ENCODE measurements around the gene NFIA. TPM values are rescaled to one million over a fixed set of nuclear protein-coding genes. Genes with fewer than 3 reads are reported as not detected.

The NFIA gene
- total and polyA plus RNA-seq, 9 of the 15 experiments (the other 6 are each of a cell fraction or from before 2014, with no cell fraction given) = 5.3 to 24.9 (median 9.8) TPM

- peaks cover 39% of the 10 kb centered on the region for H3K79me2 ChIP-seq (ENCODE audit: control insufficient read depth, insufficient read depth, low read length)
- H3K27me3 ChIP-seq (ENCODE audit: control insufficient read depth in 2 of 2, insufficient read depth in 2 of 2, low read length in 2 of 2) = no peaks in the 10 kb centered on the region
- no peak for ATAC-seq
- H3K27ac ChIP-seq (ENCODE audit: extremely low read depth, low read depth, low read length) = peak overlapping the region; percentile 71; the same call in 2 of the 3 replicates
- H3K9me1 ChIP-seq (ENCODE audit: control insufficient read depth, insufficient read depth, low read length) = no peaks in the 10 kb centered on the region
- DNase-seq (ENCODE audit: extremely low read depth in 1 of 4, low spot score in 3 of 4) = no peak
- POLR2A ChIA-PET = interaction anchor here (1.3 kb wide), 1 partner anchor 32 kb away, joined by 5 read pairs; no protein-coding TSS in a partner anchor
- CTCF ChIA-PET (ENCODE audit: low intra/inter-chr PET ratio) = no interaction called here
- H3K9ac ChIP-seq (ENCODE audit: insufficient read depth in 1 of 2, low read depth in 2 of 2, low read length in 2 of 2) = peak overlapping the region in 1 of 2 experiments; percentile 14; a peak in 2 of 4 replicates
- in situ Hi-C loops (cut with MboI) = no loop called here
- 3% methylated on average over 8 of the region's 8 CpGs for WGBS (ENCODE audit: insufficient coverage, low coverage, missing lambda C conversion rate)
- H3K4me3 ChIP-seq = peak overlapping the region; percentile 63
- no peaks in the 10 kb centered on the region for H4K20me1 ChIP-seq (replicated peaks; ENCODE audit: control insufficient read depth, insufficient read depth, low read length)
- peaks cover 15 to 42% of the 10 kb centered on the region in 2 experiments; a peak in 4 of 5 replicates for H3K4me1 ChIP-seq (replicated peaks in 1 of 2; ENCODE audit: control insufficient read depth in 2 of 2, insufficient read depth in 2 of 2, low read length in 2 of 2)
- no peak for FAIRE-seq
- BruUV-seq (replicated peaks) = no TSS peak
- peak overlapping the region; percentile 81 for H2AFZ ChIP-seq (ENCODE audit: low read depth, low read length)
- no peaks in the 10 kb centered on the region for H3K36me3 ChIP-seq (ENCODE audit: control insufficient read depth, insufficient read depth, low read length)
- H3K4me2 ChIP-seq (ENCODE audit: insufficient read depth, low read length) = peak overlapping the region; percentile 77
- no peaks in the 10 kb centered on the region for H3K9me3 ChIP-seq (replicated peaks; ENCODE audit: control insufficient read depth, insufficient read depth, low read depth, low read length)
- intact Hi-C loops (cut with micrococcal nuclease) = loop anchor here (2.0 to 10.0 kb wide), 3 partner anchors 40 to 106 kb away; no protein-coding TSS in a partner anchor
- TF ChIP-seq KAT8 (IDR thresholded peaks at IDR 0.05; ENCODE audit: low read depth) (no peak), MAX (CRISPR knock-in tag; IDR thresholded peaks at IDR 0.05) (no peak), TSHZ1 (CRISPR knock-in tag; IDR thresholded peaks at IDR 0.05) (no peak), MYNN (IDR thresholded peaks at IDR 0.05) (no peak), MYNN (CRISPR knock-in tag; IDR thresholded peaks at IDR 0.05) (no peak), NR2C1 (IDR thresholded peaks at IDR 0.05) (no peak), NR2C1 (tag; IDR thresholded peaks at IDR 0.05) (no peak), ZNF324 (CRISPR knock-in tag; IDR thresholded peaks at IDR 0.05) (no peak), NFIX (CRISPR knock-in tag; IDR thresholded peaks at IDR 0.05; ENCODE audit: low read depth) (peak; percentile 93), NR1H2 (CRISPR knock-in tag; IDR thresholded peaks at IDR 0.05) (no peak), ZBTB26 (CRISPR knock-in tag; IDR thresholded peaks at IDR 0.05) (no peak), SMARCB1 (IDR thresholded peaks at IDR 0.05; ENCODE audit: insufficient read length, low read depth) (no peak), PURB (CRISPR knock-in tag; IDR thresholded peaks at IDR 0.05; ENCODE audit: low read depth) (no peak), ZNF134 (CRISPR knock-in tag; conservative IDR thresholded peaks at IDR 0.05) (no peak), NCOA2 (IDR thresholded peaks at IDR 0.05; ENCODE audit: partially characterized antibody in 2 of 2) (no peak), ASH1L (IDR thresholded peaks at IDR 0.05; ENCODE audit: borderline replicate concordance, low read depth, partially characterized antibody) (no peak), NFRKB (IDR thresholded peaks at IDR 0.05; ENCODE audit: low read depth) (no peak), ETS1 (conservative IDR thresholded peaks at IDR 0.05; ENCODE audit: control insufficient read depth, low read depth, low read length) (no peak)
Observed at GRCh38 chr1:61081144-61081685, 1.1 kb upstream of the NFIA start.
